Measurements from ENCODE around the gene FBXL20. TPM values are rescaled to one million over a fixed set of nuclear protein-coding genes. Genes with fewer than 3 reads are reported as not detected.

FBXL20 gene
- total and polyA plus RNA-seq, 2 of the 8 experiments (the other 6 are each of a cell fraction or from before 2014, with no cell fraction given) = 5.5 to 11.0 TPM

DNA sequence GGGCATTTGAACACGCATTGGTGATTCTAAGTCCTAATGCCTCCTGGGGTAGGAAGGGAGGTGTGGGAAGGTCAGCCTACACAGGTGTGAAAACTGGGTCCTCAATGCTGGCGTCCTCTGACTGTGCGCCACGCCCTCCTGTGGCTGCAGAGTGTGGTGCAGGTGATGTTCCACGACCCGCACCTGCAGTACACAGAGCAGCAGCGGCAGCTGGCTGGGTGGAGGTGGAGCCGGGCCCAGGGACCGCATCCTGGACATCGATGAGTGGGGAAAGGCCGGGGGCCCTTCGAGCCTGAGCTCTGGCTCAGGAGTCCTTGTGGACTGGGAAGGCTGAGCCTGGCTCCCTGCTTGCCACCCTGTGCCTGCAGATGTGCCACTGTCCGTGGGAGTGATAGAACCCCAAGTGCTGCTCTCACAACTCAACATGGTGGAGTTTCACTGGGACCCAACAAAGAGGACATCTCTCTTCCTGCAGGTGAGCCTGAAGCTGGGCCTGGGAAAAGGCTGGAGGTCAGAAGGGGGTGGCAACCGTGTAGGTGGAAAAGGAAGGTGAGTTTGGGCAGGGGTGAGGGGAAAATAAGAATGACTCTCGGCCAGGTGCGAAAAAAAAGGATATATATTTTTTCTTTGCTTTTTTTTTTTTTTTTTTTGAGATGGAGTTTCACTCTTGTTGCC is 161.6 kb downstream of the FBXL20 start:
- Histone ChIP-seq H2BK5ac (ENCODE audit: low read depth, low read length) (no peak overlapping the region), H3K4ac (replicated peaks; ENCODE audit: insufficient read length, low read depth, low read length) (peak overlapping the region; percentile 40), H3K23ac (ENCODE audit: insufficient read length) (no peak overlapping the region), H4K20me1 (replicated peaks in 1 of 2; ENCODE audit: control insufficient read depth in 1 of 2, insufficient read depth in 2 of 2, low read length in 2 of 2) (no peaks in the 10 kb centered on the region), H3K18ac (ENCODE audit: extremely low read depth, low read length) (no peak overlapping the region), H4K5ac (ENCODE audit: insufficient read length, low read depth, low read length) (peak overlapping the region; percentile 4), H2AFZ (ENCODE audit: low read length) (no peak overlapping the region), H2BK120ac (replicated peaks; ENCODE audit: low read depth, low read length) (no peak overlapping the region), H3K9me3 (ENCODE audit: insufficient read depth in 2 of 2, low read depth in 1 of 2, low read length in 1 of 2) (no peaks in the 10 kb centered on the region), H3K23me2 (ENCODE audit: low read depth, low read length) (peaks cover 2% of the 10 kb centered on the region; the same call in 1 of the 2 replicates), H3K9ac (replicated peaks in 1 of 4; ENCODE audit: extremely low read depth in 1 of 4, low read depth in 3 of 4, low read length in 3 of 4) (no peak overlapping the region; a peak in 2 of 7 replicates), H3K79me1 (ENCODE audit: low read depth, low read length) (no peaks in the 10 kb centered on the region), H4K8ac (ENCODE audit: extremely low read depth, insufficient read depth, low read length) (peak overlapping the region; percentile 9; the same call in 1 of the 2 replicates), H3K36me3 (ENCODE audit: control insufficient read depth in 2 of 4, insufficient read depth in 4 of 4, low read length in 3 of 4) (no peaks in the 10 kb centered on the region), H3K27ac (ENCODE audit: low read depth, low read length) (no peak overlapping the region), H2BK12ac (ENCODE audit: low read depth, low read length) (0 out of 2 replicates have a peak overlapping the region, but pooled peaks have one; percentile 40), H2AK5ac (ENCODE audit: low read depth, low read length) (no peak overlapping the region), H3K4me1 (replicated peaks in 1 of 4; ENCODE audit: control insufficient read depth in 3 of 4, insufficient read depth in 4 of 4, low read length in 3 of 4) (peaks cover 0 to 15% (median 5%) of the 10 kb centered on the region in 4 experiments; a peak in 6 of 7 replicates), H3K56ac (replicated peaks; ENCODE audit: insufficient read length, low read depth, low read length) (no peak overlapping the region), H3K4me3 (ENCODE audit: extremely low read depth in 1 of 4, insufficient read depth in 2 of 4, low read depth in 3 of 4, low read length in 4 of 4) (no peak overlapping the region), H3K4me2 (ENCODE audit: insufficient read depth in 1 of 2, low read depth in 2 of 2, low read length in 2 of 2) (peak overlapping the region; percentile 39 to 43; a peak in 2 of 4 replicates), H3K79me2 (ENCODE audit: control insufficient read depth in 1 of 2, insufficient read depth in 2 of 2, low read length in 2 of 2) (no peaks in the 10 kb centered on the region), H3K14ac (ENCODE audit: insufficient read length) (no peak overlapping the region), H4K91ac (replicated peaks; ENCODE audit: insufficient read length, low read length) (peak overlapping the region; percentile 63), H2BK20ac (ENCODE audit: low read length) (no peak overlapping the region), H3K27me3 (replicated peaks in 1 of 4; ENCODE audit: control insufficient read depth in 3 of 4, extremely low read depth in 1 of 4, insufficient read depth in 3 of 4, low read length in 3 of 4) (no peaks in the 10 kb centered on the region), H2BK15ac (ENCODE audit: low read length) (peak overlapping the region; percentile 94; the same call in 1 of the 2 replicates)
- ChIA-PET CTCF (ENCODE audit: partially characterized antibody) (interaction anchor here (0.6 to 22.6 kb wide), 21 partner anchors 0 to 419 kb away, joined by 3 to 982 read pairs (median 3); partner anchors contain the start of genes ARL5C, CACNB1, PLXDC1 and RPL19), POLR2A (ENCODE audit: partially characterized antibody) (interaction anchor here (0.7 to 1.9 kb wide), 5 partner anchors 30 to 39 kb away, joined by 4 to 6 read pairs (median 4); partner anchors contain the start of gene RPL19)
- FAIRE-seq (peak; percentile 13), DNase-seq (ENCODE audit: low read depth in 1 of 2, low spot score in 2 of 2) (peak in 1 of 2 experiments; percentile 94)
- 39% methylated on average over 15 of the region's 16 CpGs; no CpG with 5 or more reads in 1 of the 2 experiments for WGBS, 2 experiments (ENCODE audit: extremely low coverage in 1 of 2, insufficient coverage in 1 of 2, insufficient read length in 1 of 2, insufficient replicate concordance in 2 of 2, low coverage in 1 of 2, low lambda C conversion rate in 2 of 2, missing lambda C conversion rate in 1 of 2)
- TF ChIP-seq GTF2F1 (IDR thresholded peaks at IDR 0.05; ENCODE audit: borderline replicate concordance, low read depth, low read length) (no peak), SIRT6 (IDR thresholded peaks at IDR 0.05; ENCODE audit: low read length) (no peak), EGR1 (IDR thresholded peaks at IDR 0.05; ENCODE audit: borderline replicate concordance, low read depth, low read length) (no peak), KDM4A (IDR thresholded peaks at IDR 0.05; ENCODE audit: low read depth, low read length, severe bottlenecking) (no peak), POLR2A (IDR thresholded peaks at IDR 0.05; ENCODE audit: control extremely low read depth in 1 of 2, low read depth in 2 of 2, low read length in 2 of 2) (no peak), RXRA (IDR thresholded peaks at IDR 0.05; ENCODE audit: insufficient read depth, low read depth, low read length) (no peak), MAFK (IDR thresholded peaks at IDR 0.05; ENCODE audit: low read depth, low read length) (no peak), TAF1 (IDR thresholded peaks at IDR 0.05; ENCODE audit: low read depth, low read length) (0 out of 2 replicates have a peak, but pooled peaks have one; percentile 45), SRF (IDR thresholded peaks at IDR 0.05; ENCODE audit: low read depth, low read length) (no peak), RNF2 (IDR thresholded peaks at IDR 0.05; ENCODE audit: borderline replicate concordance, low read depth, low read length, missing control alignments, poor library complexity, severe bottlenecking) (no peak), CBX5 (IDR thresholded peaks at IDR 0.05; ENCODE audit: low read depth, low read length) (no peak), BCL11A (IDR thresholded peaks at IDR 0.05; ENCODE audit: low read depth in 2 of 2, low read length in 2 of 2) (no peak)

Measured in H1 (cell line).